HL-60 (cell line): Measurements from ENCODE around the gene KIF22.

ENCODE experiments used
- CTCF ChIP-seq: IDR thresholded peaks from one replicate; pipeline ENCODE4 v1.5.1; 2011; ENCODE audit warnings: low read length, control low read depth, inconsistent platforms; ENCODE audit not compliant: insufficient read depth
- POLR2AphosphoS5 ChIP-seq: IDR thresholded peaks from 2 replicates; pipeline ENCODE4 v1.6.1; 2012; ENCODE audit warnings: low read depth

- TF ChIP-seq CTCF (no peak), POLR2AphosphoS5 (peak; percentile 1; the same call in 1 of the 2 replicates)
Observed at GRCh38 chr16:29745121-29745852, 45.3 kb upstream of the KIF22 start.
